ENCODE results near the gene GPHB5.

DNA sequence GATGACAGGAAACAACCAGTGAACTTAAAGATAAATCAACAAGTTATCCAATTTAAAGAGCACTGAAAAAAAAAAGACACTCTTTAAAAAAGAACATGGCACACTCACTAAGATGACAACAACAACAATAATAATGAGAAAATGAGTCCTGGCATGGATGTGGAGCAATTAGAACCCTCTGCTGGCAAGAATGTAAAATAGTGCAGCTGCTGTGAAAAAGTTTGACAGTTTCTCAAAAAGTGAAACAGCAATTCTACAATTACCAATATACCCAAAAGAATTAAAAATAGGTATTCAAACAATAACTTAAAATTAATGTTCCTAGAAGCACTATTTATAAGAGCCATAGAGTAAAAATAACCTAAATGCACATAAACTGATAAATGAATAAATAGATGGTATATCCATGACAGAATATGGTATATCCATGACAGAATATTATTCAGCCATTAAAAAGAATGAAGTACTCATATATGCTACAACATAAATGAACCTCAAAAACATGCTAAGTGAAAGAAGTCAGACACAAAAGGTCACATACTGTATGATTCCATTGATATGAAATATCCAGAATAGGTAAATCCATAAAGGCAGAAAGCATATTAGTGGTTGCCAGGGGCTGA, 49.1 kb upstream of the GPHB5 start:
- TF ChIP-seq SIN3A (IDR thresholded peaks at IDR 0.05; ENCODE audit: borderline replicate concordance, insufficient read depth, low read length) (no peak), TAF1 (IDR thresholded peaks at IDR 0.05; ENCODE audit: borderline replicate concordance, insufficient read depth, low read length) (no peak), POLR2AphosphoS5 (IDR thresholded peaks at IDR 0.05; ENCODE audit: low read depth, low read length) (no peak), FOXP2 (optimal IDR thresholded peaks at IDR 0.05; ENCODE audit: borderline replicate concordance, extremely low read depth, extremely low read length, insufficient read depth) (no peak)
- TF ChIP-seq, protein P1, sequence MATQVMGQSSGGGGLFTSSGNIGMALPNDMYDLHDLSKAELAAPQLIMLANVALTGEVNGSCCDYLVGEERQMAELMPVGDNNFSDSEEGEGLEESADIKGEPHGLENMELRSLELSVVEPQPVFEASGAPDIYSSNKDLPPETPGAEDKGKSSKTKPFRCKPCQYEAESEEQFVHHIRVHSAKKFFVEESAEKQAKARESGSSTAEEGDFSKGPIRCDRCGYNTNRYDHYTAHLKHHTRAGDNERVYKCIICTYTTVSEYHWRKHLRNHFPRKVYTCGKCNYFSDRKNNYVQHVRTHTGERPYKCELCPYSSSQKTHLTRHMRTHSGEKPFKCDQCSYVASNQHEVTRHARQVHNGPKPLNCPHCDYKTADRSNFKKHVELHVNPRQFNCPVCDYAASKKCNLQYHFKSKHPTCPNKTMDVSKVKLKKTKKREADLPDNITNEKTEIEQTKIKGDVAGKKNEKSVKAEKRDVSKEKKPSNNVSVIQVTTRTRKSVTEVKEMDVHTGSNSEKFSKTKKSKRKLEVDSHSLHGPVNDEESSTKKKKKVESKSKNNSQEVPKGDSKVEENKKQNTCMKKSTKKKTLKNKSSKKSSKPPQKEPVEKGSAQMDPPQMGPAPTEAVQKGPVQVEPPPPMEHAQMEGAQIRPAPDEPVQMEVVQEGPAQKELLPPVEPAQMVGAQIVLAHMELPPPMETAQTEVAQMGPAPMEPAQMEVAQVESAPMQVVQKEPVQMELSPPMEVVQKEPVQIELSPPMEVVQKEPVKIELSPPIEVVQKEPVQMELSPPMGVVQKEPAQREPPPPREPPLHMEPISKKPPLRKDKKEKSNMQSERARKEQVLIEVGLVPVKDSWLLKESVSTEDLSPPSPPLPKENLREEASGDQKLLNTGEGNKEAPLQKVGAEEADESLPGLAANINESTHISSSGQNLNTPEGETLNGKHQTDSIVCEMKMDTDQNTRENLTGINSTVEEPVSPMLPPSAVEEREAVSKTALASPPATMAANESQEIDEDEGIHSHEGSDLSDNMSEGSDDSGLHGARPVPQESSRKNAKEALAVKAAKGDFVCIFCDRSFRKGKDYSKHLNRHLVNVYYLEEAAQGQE (IDR thresholded peaks at IDR 0.05; ENCODE audit: insufficient read depth in 1 of 2, low read depth in 2 of 2, low read length in 2 of 2), result no peak
